Stomach (tissue), 4 donors: ENCODE data around the gene COX19.

Experiments used
- EP300 ChIP-seq: sonication (generic); formaldehyde crosslinking; IDR thresholded peaks from one replicate; pipeline ENCODE4 v1.6.1; 2017; ENCODE audit warnings: antibody characterized with exemption
- POLR2A ChIP-seq, 4 donors: fragments of 450-650 bp; IDR thresholded peaks; one replicate each; pipeline ENCODE4 v1.6.1; 2016; ENCODE audit warnings: antibody characterized with exemption in 4 of 4, control low read depth in 2 of 4, mild to moderate bottlenecking in 1 of 4, moderate library complexity in 1 of 4
- POLR2AphosphoS5 ChIP-seq, 3 donors: sonication (generic); formaldehyde crosslinking; IDR thresholded peaks; one replicate each; pipeline ENCODE4 v1.6.1; 2016; ENCODE audit warnings: antibody characterized with exemption in 3 of 3
- TF ChIP-seq, protein P1 (sequence below), 7 experiments: fragments of 450-650 bp in 4 of 7; fragments of 200-600 bp in 3 of 7; sonication (generic) in 3 of 7; IDR thresholded peaks; one replicate each; pipeline ENCODE4 v1.5.1; 2016 to 2019; ENCODE audit warnings: antibody characterized with exemption in 7 of 7, control low read depth in 2 of 7, mild to moderate bottlenecking in 1 of 7

DNA sequence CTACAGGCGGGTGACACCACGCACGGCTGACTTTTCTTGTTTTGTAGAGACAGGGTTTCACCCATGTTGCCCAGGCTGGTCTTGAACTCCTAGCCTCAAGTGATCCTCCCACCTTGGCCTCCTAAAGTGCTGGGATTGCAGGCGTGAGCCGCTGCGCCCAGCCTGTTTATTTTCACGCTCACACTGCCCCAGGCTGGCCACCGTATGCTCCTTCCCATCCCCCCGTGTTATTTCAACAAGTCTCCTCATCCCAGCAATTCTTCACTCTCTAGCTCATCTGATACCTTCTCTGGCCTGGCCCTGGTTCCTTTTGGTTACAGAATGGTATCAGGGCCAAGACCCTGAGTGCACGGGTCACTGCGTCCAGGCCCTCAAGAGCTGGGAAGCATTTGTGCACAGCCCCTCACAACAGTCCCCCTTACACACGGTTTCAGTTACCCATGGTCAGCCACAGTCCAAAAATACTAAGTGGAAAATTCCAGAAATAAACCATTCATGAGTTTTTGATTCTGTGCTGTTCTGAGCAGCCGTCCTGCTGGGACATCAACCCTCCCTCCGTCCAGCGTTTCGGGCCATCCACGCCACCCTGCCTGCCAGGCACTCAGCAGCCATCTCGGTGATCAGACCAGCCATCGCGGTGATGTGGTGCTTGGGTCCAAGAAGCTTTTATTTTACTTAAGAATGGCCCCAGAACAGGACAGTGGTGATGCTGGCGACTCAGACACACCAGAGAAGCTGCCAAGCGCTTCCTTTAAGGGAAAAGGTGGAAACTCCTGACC is 8.9 kb downstream of the COX19 start:
- TF ChIP-seq, protein P1, sequence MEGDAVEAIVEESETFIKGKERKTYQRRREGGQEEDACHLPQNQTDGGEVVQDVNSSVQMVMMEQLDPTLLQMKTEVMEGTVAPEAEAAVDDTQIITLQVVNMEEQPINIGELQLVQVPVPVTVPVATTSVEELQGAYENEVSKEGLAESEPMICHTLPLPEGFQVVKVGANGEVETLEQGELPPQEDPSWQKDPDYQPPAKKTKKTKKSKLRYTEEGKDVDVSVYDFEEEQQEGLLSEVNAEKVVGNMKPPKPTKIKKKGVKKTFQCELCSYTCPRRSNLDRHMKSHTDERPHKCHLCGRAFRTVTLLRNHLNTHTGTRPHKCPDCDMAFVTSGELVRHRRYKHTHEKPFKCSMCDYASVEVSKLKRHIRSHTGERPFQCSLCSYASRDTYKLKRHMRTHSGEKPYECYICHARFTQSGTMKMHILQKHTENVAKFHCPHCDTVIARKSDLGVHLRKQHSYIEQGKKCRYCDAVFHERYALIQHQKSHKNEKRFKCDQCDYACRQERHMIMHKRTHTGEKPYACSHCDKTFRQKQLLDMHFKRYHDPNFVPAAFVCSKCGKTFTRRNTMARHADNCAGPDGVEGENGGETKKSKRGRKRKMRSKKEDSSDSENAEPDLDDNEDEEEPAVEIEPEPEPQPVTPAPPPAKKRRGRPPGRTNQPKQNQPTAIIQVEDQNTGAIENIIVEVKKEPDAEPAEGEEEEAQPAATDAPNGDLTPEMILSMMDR (IDR thresholded peaks at IDR 0.05): no peak
- no peak for TF ChIP-seq EP300
- TF ChIP-seq POLR2A (IDR thresholded peaks at IDR 0.05): no peak
- no peak for TF ChIP-seq POLR2AphosphoS5 (IDR thresholded peaks at IDR 0.05)
